HepG2 (cell line): ENCODE results near the gene ZFYVE21.

Experiments
- HOXA9 ChIP-seq: sonication (generic); formaldehyde crosslinking; IDR thresholded peaks from 2 replicates; pipeline ENCODE4 v1.8.1; 2022; ENCODE audit warnings: missing genetic modification reagents, mild to moderate bottlenecking, moderate library complexity, borderline replicate concordance
- IKZF1 ChIP-seq: fragments of 450-650 bp; IDR thresholded peaks from 2 replicates; pipeline ENCODE4 v1.7.1; 2016
- TF ChIP-seq, protein P1 (sequence below): sonication (generic); formaldehyde crosslinking; IDR thresholded peaks from 2 replicates; pipeline ENCODE4 v1.4.0; 2020; ENCODE audit warnings: missing genetic modification reagents, mild to moderate bottlenecking, borderline replicate concordance
- TF ChIP-seq, protein P2 (sequence below): sonication (generic); formaldehyde crosslinking; IDR thresholded peaks from 2 replicates; pipeline ENCODE4 v1.9.0; 2022; ENCODE audit warnings: missing genetic modification reagents, mild to moderate bottlenecking, borderline replicate concordance

DNA sequence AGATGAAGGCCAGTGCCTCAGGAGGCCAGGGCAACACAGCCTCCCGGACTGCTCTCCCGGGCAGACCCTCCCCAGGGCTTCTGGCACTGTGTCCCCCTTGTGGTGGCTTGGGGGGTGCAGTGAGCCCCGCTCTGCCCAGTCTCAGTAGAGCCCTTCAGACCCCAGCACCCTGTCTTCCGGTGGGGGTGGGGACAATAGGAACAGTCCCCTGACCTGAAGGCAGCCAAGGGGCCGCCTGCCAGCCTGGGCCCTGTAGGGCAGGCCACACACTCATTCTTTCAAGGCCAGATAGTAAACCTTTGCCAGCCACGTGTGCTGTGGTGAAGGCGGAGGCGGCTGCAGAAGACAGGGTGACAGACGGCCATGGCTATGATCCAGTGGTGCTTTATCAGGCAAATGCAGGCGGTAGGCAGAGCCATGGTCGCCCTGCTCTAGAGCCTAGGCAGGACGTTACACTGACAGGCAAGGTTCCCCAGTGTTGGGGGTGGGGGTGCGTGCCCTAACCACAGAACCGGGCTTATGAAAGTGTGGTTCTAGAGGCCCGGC is 15.0 kb downstream of the ZFYVE21 start:
- TF ChIP-seq, protein P1, sequence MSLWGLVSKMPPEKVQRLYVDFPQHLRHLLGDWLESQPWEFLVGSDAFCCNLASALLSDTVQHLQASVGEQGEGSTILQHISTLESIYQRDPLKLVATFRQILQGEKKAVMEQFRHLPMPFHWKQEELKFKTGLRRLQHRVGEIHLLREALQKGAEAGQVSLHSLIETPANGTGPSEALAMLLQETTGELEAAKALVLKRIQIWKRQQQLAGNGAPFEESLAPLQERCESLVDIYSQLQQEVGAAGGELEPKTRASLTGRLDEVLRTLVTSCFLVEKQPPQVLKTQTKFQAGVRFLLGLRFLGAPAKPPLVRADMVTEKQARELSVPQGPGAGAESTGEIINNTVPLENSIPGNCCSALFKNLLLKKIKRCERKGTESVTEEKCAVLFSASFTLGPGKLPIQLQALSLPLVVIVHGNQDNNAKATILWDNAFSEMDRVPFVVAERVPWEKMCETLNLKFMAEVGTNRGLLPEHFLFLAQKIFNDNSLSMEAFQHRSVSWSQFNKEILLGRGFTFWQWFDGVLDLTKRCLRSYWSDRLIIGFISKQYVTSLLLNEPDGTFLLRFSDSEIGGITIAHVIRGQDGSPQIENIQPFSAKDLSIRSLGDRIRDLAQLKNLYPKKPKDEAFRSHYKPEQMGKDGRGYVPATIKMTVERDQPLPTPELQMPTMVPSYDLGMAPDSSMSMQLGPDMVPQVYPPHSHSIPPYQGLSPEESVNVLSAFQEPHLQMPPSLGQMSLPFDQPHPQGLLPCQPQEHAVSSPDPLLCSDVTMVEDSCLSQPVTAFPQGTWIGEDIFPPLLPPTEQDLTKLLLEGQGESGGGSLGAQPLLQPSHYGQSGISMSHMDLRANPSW (CRISPR knock-in tag), result no peak
- TF ChIP-seq HOXA9 (CRISPR knock-in tag) (no peak), IKZF1 (no peak)
- TF ChIP-seq, protein P2, sequence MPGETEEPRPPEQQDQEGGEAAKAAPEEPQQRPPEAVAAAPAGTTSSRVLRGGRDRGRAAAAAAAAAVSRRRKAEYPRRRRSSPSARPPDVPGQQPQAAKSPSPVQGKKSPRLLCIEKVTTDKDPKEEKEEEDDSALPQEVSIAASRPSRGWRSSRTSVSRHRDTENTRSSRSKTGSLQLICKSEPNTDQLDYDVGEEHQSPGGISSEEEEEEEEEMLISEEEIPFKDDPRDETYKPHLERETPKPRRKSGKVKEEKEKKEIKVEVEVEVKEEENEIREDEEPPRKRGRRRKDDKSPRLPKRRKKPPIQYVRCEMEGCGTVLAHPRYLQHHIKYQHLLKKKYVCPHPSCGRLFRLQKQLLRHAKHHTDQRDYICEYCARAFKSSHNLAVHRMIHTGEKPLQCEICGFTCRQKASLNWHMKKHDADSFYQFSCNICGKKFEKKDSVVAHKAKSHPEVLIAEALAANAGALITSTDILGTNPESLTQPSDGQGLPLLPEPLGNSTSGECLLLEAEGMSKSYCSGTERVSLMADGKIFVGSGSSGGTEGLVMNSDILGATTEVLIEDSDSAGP (CRISPR knock-in tag), result no peak
